ENCODE data around the gene CASKIN2.
"Not testable (repeated sequence)": the region's sequence is repeated elsewhere in the genome, so short reads cannot be mapped to it uniquely, and the experiment has no call there.

The CASKIN2 gene

DNA sequence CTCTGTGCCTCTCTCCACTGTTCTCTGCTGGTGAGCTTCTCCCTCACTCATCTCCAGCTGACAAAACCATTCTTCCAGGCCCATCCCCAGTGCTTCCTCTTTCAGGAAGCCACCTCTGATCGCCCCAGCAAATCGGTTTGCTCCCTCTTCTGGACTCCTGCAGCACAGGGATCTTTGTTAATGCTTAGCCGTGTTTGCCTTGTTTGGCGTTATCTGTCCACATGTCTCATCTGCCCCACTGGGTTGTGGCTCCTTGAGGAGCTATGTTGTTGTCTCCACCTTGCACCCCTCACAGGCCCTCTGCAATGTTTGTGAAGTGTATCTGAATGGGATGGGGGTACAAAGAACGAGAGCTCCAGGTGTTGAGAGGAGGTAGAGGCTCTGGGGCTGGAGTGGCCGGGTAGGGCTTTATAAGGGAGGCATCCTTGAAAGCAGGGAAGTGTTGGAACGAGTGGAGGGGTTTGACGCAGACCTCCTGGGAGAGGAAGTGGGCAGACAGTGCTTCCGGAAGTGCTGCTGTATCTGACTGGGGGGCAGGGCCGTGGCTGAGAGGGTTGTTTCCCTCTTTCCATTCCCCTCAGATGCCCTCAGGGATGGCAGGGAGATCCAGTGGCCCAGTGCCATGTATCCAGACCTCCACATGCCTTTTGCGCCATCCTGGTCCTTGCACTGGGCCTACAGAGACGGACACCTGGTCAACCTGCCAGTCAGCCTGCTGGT is 27.8 kb downstream of the CASKIN2 start:
- DNase-seq (ENCODE audit: low spot score): peak; percentile 60

DNA sequence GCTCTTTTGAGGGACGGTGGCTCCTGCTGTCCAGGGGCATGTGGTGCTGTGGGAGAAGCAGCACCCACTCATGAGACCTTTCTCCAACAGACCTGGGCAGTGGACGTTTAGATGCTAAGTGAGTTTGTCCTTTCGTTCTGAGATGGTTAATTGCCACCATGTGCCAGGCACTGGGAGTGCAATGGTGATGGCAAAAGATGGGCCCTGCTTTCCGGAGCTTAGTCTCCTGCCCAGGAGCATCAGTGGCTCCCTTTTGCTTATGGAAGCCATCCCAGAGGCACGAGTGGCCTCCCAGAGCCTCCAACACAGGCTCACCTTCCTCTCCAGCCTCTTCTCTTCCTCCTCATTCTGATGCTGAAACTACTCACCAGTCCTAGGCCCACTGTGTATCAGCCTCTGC is 28.4 kb downstream of the CASKIN2 start:
- DNase-seq (ENCODE audit: low spot score): no peak

DNA sequence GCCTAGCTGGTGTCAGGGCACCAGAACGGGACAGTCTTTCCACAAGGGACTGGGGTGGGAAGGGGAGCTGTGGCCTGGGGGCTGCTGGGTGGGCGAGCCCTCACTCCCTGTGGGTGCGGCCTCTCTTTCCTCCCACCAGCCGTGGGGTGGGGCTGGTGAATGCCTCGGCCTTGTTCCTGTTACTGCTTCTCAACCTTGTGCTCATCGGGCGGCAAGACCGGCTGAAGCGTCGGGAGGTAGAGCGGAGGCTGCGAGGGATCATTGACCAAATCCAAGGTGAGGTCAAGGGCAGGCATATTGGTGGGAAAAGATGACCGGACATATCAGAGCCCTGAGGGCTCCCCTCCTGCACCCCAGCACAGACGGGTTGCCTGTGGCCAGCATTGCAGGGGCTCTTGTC is 29.2 kb downstream of the CASKIN2 start:
- DNase-seq (ENCODE audit: low spot score): no peak

DNA sequence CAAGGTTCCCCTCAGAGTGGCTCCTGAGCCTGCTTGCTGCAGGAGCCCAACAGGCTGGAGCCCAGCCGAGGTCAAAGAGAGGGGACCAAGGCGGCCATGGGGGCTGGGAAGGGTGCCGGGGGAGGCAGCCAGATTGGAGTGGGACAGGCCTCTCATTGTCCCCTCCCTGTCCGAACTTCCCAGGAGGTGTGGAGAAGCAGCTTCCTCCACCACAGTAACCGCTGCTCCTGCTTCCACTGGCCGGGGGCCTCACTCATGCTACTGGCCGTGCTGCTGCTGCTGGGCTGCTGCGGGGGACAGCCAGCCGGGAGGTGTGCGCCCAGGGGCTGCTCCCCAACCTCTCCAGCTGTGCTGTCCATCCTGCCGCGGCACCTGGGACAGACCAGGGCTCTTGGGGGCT is 29.6 kb downstream of the CASKIN2 start:
- no peak for DNase-seq (ENCODE audit: low spot score)

DNA sequence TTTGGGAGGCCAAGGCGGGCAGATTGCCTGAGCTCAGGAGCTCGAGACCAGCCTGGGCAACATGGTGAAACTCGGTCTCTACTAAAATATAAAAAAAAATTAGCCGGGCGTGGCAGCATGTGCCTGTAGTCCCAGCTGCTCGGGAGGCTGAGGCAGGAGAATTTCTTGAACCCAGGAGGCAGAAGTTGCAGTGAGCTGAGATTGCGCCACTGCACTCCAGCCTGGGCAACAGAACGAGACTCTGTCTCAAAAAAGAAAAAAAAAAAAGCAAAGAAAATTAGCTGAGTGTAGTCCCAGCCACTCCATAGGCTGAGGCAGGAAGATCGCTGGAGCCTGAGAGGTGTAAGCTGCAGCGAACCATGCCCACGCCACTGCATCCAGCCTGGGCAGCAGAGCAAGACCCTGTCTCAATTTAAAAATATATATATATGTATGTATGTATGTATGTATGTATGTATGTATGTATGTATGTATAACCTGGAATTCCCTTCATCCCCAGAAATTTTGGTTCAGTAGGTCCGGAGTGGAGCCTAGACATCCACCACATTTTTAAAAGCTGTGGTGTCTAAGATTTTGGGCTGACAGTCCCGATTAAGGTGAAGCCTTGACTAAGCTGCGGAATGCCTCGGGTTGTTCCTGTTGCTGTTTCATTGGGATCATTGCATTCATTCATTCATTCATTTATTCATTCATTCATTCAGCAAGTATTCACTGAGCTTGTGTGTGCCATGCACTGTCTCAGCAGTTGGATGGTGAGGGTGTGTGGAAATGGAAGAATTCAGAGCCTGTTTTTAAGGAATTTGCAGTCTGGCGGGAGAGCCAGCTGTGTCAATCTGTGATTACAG is 33.0 kb downstream of the CASKIN2 start:
- DNase-seq (ENCODE audit: low spot score): no peak

DNA sequence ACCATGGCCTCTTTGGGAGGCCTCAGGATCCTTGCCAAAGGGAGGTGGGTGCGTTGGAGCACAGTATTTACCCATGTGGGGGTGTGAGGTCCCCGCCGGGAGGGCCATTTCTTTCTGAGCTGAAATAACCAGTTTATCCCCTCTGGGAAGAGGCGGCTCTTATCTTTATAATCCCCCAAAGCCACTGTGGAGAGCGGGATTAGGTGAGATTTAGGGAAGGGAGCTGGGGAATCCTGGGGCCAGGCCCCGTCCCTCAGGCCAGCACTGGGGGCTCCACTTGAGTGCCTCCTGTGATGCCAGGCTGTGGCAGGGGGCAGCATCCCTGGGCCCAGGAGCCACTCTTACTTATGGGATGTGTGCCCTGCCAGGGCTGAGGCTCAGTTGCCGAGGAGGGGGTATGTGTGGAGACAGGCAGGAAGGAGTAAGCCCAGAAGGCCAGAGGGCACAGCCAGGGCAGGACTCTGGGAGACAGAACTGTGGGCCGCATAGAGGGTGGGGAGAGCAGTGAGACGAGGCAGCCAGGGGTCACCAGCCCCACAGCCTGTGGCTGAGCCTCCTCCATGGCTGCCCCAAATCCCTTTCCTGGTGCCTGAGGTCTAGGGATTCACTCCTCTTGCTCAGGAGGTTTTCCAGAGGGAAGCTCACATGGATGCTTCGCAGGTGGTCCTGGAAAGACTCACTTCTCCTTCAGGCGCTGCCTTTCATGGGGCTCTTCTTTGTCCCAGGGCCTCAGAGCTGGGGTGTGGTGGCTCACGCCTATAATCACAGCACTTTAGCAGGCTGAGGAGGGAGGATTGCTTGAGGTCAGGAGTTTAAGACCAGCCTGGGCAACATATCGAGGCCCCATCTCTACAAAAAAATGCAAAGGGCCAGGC is 33.9 kb downstream of the CASKIN2 start:
- DNase-seq (ENCODE audit: low spot score): no peak

DNA sequence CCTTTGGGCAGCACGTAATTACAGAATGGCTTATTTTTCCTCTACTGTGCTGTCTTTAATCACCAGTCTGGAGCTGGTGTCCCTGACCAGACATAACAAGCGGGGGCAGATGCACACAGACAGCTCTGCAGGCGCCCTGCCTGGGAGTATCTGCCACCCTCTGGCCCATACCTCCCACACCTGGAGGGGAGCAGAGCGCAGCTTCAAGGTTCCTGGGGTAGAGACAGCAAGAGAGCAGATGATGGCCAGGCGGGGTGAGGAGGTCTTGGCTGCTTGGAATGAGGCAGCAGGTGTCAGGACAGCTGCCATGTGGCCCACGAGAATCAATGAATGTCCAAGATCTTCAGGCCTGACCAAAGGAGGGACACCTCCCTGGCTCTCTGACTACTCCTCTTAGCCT is 35.1 kb downstream of the CASKIN2 start:
- DNase-seq (ENCODE audit: low spot score): no peak

GRCh38 chr17:75478508-75478907 is 36.8 kb downstream of the CASKIN2 start:
- DNase-seq (ENCODE audit: low spot score): no peak

- not testable (repeated sequence) for DNase-seq (ENCODE audit: low spot score)
These were observed 37.9 kb downstream of the CASKIN2 start for GRCh38 chr17:75477490-75477862.

DNA sequence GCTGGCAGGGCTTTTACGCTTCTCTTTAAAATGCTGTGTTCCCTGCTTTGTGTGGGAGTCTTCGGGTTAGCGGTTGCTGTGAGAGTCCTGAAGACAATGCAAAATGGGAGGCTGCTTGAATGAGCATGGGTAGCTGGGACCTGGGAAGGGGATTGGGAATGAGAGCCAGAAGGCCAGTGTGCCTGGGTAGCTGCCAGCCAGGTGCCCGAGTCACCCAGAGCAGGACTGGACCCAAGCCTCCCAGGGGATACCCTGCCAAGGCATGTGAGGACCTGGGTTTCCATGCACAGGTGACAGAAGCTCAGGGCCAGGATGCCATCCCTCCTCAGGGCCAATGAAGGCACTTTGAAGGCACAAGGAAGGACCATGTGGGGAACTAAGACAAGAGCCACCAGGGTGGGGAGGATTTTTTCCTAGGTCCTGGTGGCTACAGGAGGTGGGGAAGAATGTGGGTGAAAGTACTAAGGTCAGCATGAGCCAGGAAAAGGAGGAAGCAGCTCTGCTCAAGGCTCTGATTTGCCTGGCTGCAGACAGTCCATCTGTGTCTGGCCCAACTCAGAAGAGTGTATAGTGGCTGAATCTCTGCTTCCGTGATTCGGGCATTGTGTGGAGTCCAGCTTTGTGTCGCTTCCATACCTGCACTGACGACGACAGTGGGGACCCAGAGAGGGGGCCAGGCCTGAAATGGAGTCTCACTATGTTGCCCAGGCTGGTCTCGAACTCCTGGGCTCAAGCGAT is 38.4 kb downstream of the CASKIN2 start:
- no peak for DNase-seq (ENCODE audit: low spot score)

DNA sequence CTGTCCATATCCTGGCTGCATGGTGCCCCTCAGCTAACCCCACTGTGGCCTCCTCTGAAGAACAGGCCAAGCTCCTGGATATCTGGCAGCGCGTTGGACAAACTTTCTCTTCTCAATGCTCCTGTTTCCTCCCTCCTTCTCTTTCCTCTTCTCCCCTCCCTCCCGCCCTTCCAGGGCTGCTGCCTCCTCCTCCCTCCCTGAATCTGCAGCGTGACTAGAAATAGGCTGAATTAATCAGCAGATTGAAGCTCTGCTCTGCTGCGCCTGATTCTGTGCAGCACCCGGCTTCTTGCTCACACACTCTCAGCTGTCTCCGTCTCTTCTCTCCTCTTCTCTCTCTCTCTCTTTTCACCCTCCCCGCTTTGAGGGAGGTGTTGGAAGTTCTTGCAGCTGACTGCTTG is 39.1 kb downstream of the CASKIN2 start:
- no peak for DNase-seq (ENCODE audit: low spot score)

DNA sequence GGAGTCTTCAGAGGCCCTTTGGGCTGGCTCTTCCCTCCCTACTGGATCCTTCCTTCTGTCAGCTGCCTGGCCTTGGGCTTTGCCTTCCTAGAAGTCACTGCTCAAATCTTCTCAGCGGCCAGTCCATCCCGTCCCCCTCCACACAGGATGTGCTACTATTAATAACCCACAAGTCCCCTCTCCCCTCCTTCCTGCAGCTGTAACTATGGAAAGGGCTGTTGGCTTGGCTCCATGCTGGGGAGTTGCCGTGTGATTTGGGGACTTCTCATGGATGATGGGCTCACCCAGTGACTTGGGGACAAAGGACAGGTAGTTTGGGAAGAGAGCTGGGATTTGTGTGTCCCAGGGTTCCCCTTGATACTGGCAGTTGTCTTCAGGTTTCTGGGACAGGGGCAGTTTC is 39.5 kb downstream of the CASKIN2 start:
- no peak for DNase-seq (ENCODE audit: low spot score)

DNA sequence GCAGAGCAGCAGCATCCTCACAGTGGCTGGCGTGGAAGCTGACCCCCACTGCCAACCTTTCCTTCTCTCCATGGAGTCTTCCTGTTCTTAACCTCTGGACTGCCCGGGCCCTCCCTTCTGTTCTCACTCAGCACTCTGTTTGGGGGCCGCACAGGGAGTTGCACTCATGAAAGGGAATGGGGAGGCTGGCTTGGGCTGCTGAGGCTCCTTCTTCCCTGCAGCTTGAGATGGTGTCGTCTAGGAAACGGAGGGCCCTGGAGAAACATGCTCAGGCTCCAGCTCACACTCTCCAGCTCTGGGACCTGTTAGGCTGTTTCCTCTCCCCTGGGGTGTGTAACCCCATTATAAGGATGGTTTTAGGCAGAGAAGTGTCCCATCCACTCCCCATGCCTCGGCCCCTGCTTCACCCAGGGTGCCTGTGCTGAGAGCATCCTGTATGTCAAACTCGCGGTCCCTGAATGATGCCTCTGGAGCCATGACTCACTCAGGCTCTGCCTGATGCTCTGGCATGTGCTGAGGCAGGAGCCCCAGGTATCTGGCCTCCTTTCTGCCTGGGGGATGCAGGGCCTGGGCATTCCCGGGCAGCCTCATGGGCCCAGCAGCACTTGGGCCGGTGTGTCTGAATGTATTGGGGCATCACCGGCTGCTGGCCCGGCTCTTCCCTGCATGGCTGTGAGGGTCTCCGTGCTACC is 40.0 kb downstream of the CASKIN2 start:
- DNase-seq (ENCODE audit: low spot score): no peak

GRCh38 chr17:75474736-75475135 is 40.6 kb downstream of the CASKIN2 start:
- DNase-seq (ENCODE audit: low spot score): no peak

GRCh38 chr17:75473246-75473645 is 42.1 kb downstream of the CASKIN2 start:
- no peak for DNase-seq (ENCODE audit: low spot score)

GRCh38 chr17:75472119-75472518 is 43.2 kb downstream of the CASKIN2 start:
- DNase-seq (ENCODE audit: low spot score): no peak

- no peak for DNase-seq (ENCODE audit: low spot score)
These were observed 44.1 kb downstream of the CASKIN2 start for GRCh38 chr17:75471207-75471606.

- no peak for DNase-seq (ENCODE audit: low spot score)
These were observed 46.5 kb downstream of the CASKIN2 start for GRCh38 chr17:75468779-75469373.

GRCh38 chr17:75468291-75468754 is 47.0 kb downstream of the CASKIN2 start:
- DNase-seq (ENCODE audit: low spot score): no peak

DNA sequence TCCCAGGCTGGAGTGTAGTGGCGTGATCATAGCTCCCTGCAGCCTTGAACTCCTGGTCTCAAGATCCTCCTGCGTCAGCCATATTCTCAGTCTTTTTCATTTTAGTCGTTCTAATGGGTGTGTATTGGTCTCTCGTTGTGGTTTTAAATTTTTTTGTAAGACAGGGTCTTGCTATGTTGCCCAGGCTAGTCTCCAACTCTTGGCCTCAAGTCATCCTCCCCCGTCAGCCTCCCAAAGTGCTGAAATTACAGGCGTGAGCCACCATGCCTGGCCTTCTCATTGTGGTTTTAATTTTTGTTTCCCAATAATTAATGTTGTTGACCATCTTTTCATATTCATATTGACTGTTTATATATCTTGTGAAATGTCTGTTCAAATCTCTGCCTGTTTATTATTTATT is 50.3 kb downstream of the CASKIN2 start:
- no peak for DNase-seq (ENCODE audit: low spot score)

- no peak for DNase-seq (ENCODE audit: low spot score)
These were observed 51.7 kb downstream of the CASKIN2 start for GRCh38 chr17:75463603-75464002.
